Measurements from ENCODE around the gene OPCML. TPM values are rescaled to one million over a fixed set of nuclear protein-coding genes. Genes with fewer than 3 reads are reported as not detected.

Gene OPCML
- total RNA-seq, 2 donors from 2014 or later: not detected

DNA sequence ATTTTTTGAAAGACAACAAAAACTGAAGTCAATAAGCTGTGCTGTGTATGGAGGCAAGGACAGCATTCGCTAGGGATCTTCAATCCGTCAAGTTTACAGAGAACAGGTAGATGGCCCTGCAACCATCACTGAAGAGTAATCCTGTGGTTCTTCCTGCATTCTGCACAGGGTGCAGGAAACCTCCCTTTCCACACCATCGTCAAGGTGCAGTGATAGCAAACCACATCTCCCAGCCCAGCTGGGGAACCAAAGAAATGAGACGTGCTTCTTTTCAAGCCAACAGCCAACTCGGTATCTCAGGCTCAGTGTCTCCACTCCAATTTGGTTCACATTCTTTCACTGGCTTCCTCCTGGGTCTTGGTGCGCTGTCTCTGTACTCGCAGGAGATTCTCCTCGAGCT lies 814.5 kb downstream of the OPCML start:
- H3K4me1 ChIP-seq (ENCODE audit: control insufficient read depth in 1 of 2, low read depth in 2 of 2): no peaks in the 10 kb centered on the region
- no peak overlapping the region for H3K4me3 ChIP-seq
- ATAC-seq (ENCODE audit: insufficient number of reproducible peaks, low FRiP score, low read depth): no peak

DNA sequence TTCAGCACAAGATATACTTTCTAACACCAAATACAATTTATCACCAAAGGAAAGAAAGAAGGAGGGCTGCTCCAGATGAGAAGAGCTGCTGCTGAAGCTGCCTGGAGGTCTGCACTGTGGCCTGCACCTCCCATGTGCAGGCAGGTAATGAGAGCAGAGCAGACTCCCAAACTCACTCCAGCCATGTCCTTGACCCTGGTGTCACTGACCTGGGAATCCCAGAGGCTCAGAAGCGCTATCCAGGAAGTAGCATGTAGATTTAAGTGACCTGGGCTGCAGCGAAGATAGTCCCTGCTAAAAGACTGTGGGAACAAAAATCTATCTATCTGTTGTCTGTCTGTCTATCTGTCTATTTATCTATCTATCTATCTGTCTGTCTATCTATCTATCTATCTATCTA lies 816.3 kb downstream of the OPCML start:
- H3K27ac ChIP-seq: no peak overlapping the region
- no peaks in the 10 kb centered on the region for H3K27me3 ChIP-seq (replicated peaks; ENCODE audit: insufficient read depth)
- DNase-seq (ENCODE audit: low spot score) (no peak), ATAC-seq (ENCODE audit: insufficient number of reproducible peaks, low FRiP score, low read depth) (no peak)
- TF ChIP-seq, protein P1, sequence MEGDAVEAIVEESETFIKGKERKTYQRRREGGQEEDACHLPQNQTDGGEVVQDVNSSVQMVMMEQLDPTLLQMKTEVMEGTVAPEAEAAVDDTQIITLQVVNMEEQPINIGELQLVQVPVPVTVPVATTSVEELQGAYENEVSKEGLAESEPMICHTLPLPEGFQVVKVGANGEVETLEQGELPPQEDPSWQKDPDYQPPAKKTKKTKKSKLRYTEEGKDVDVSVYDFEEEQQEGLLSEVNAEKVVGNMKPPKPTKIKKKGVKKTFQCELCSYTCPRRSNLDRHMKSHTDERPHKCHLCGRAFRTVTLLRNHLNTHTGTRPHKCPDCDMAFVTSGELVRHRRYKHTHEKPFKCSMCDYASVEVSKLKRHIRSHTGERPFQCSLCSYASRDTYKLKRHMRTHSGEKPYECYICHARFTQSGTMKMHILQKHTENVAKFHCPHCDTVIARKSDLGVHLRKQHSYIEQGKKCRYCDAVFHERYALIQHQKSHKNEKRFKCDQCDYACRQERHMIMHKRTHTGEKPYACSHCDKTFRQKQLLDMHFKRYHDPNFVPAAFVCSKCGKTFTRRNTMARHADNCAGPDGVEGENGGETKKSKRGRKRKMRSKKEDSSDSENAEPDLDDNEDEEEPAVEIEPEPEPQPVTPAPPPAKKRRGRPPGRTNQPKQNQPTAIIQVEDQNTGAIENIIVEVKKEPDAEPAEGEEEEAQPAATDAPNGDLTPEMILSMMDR (IDR thresholded peaks at IDR 0.05): no peak
- H3K4me1 ChIP-seq (ENCODE audit: control insufficient read depth in 1 of 2, low read depth in 2 of 2): no peaks in the 10 kb centered on the region
- H3K4me3 ChIP-seq: no peak overlapping the region
- no peaks in the 10 kb centered on the region for H3K36me3 ChIP-seq
- no peaks in the 10 kb centered on the region for H3K9me3 ChIP-seq

More for the DNA sequence above, 814.5 kb downstream of the OPCML start:
- no peaks in the 10 kb centered on the region for H3K27me3 ChIP-seq (replicated peaks; ENCODE audit: insufficient read depth)
- DNase-seq (ENCODE audit: low spot score): no peak
- no peak overlapping the region for H3K27ac ChIP-seq
- H3K9me3 ChIP-seq: no peaks in the 10 kb centered on the region
- no peaks in the 10 kb centered on the region for H3K36me3 ChIP-seq
- TF ChIP-seq, protein P1 (IDR thresholded peaks at IDR 0.05): no peak

DNA sequence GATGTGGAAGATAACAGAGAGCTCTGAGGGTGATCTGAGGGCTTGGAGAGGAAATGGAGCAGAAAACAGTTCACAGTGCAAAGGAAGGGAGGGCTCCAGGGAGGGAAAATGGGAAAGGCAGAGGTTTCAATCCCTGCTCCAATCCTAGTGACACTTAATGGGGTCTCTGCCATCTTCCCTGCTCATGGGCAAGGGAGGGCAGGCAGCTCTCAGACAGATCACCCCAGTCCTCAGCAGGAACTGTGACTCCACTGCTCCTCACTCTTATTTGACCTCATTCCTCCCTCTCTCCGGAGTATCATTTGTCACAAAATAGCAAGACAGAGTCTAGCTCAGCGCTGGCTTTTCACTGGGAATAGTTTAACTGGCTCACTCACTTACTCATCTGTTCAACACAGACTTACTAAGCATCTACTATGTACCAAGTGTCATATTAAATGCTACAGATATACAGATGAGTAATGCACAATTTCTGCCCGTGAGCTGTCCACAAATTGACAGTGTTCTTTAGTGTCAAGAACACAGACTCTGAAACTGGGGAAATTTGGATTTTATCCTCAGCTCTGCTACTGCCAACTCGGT lies 817.4 kb downstream of the OPCML start:
- no peak for DNase-seq (ENCODE audit: low spot score)
- Histone ChIP-seq H3K36me3 (no peaks in the 10 kb centered on the region), H3K4me3 (no peak overlapping the region), H3K9me3 (no peaks in the 10 kb centered on the region), H3K4me1 (ENCODE audit: control insufficient read depth in 1 of 2, low read depth in 2 of 2) (no peaks in the 10 kb centered on the region), H3K27me3 (replicated peaks; ENCODE audit: insufficient read depth) (no peaks in the 10 kb centered on the region), H3K27ac (no peak overlapping the region)
- ATAC-seq (ENCODE audit: insufficient number of reproducible peaks, low FRiP score, low read depth): no peak
- TF ChIP-seq, protein P1 (IDR thresholded peaks at IDR 0.05): no peak

DNA sequence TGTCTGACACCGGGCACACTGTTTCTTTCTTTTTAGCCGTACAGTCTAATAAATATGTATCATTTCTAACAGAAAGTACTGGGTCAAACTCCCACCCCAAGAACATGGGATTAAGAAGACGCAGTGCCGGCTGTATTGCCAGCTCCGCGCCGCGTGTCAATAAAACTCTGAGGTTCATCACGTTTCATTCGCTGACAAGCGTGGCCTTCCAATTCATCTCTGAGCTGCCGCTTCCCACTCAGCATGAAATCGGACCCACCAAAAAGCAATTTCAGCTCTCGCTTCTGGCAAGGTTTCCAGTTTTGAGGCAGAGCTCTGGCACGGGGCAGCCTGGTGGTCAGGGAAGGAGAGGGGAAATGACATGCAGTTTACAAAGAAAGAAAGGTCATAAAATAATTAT lies 819.8 kb downstream of the OPCML start:
- Histone ChIP-seq H3K4me1 (ENCODE audit: control insufficient read depth in 1 of 2, low read depth in 2 of 2) (no peaks in the 10 kb centered on the region), H3K27me3 (replicated peaks; ENCODE audit: insufficient read depth) (no peaks in the 10 kb centered on the region), H3K27ac (no peak overlapping the region), H3K36me3 (no peaks in the 10 kb centered on the region), H3K4me3 (no peak overlapping the region), H3K9me3 (no peaks in the 10 kb centered on the region)
- no peak for ATAC-seq (ENCODE audit: insufficient number of reproducible peaks, low FRiP score, low read depth)
- TF ChIP-seq, protein P1 (IDR thresholded peaks at IDR 0.05): no peak
- DNase-seq (ENCODE audit: low spot score): no peak

DNA sequence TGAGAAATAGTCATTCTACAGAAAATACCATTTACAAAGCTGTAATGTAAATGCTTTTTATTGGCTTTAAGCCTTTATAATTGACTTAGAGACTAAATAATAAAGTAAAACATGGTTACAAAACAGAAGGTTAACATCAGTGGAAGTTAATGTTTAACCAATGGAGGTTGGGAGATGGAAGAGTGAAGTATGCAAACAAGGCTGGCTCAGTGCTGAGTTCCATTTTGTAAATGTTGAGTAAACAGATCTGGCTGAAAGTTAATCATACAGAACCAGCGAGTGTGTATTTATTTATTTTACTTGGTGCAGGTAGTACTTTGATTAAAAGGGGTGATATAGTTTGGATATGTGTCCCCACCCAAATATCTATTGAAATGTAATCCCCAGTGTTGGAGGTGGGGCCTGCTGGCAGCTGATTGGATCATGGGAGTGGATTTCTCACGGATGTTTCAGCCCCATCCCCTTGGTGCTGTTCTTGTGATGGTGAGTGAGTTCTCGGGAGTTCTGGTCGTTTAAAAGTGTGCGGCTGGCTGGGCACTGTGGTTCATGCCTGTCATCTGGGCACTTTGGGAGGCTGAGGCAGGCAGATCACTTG lies 827.4 kb downstream of the OPCML start:
- DNase-seq (ENCODE audit: low spot score): no peak
- Histone ChIP-seq H3K4me1 (ENCODE audit: control insufficient read depth in 1 of 2, low read depth in 2 of 2) (no peaks in the 10 kb centered on the region), H3K36me3 (no peaks in the 10 kb centered on the region), H3K9me3 (no peaks in the 10 kb centered on the region), H3K4me3 (no peak overlapping the region), H3K27ac (no peak overlapping the region), H3K27me3 (replicated peaks; ENCODE audit: insufficient read depth) (no peaks in the 10 kb centered on the region)
- no peak for ATAC-seq (ENCODE audit: insufficient number of reproducible peaks, low FRiP score, low read depth)
- TF ChIP-seq, protein P1 (IDR thresholded peaks at IDR 0.05): no peak

Measured in thoracic aorta (tissue), 2 donors.